Astrocyte of the cerebellum (primary cell): ENCODE measurements around the gene HSPB6.

ENCODE experiments used
- DNase-seq: peaks from one replicate; pipeline ENCODE4 v3.0.0-alpha.2; 2011; ENCODE audit warnings: low read depth
- H3K4me3 ChIP-seq: 2 replicates; pipeline ENCODE4 v1.5.1; 2011; ENCODE audit warnings: mild to moderate bottlenecking, low read depth, low read length, moderate library complexity
- in situ Hi-C: cut with HindIII; loops from 2 replicates; pipeline ENCODE4 v1.10.0; 2017; ENCODE audit warnings: low sequenced_read_pairs
- TF ChIP-seq, protein P1 (sequence below): IDR thresholded peaks from 2 replicates; pipeline ENCODE4 v1.5.1; 2012; ENCODE audit warnings: low read length, low read depth, moderate library complexity, mild to moderate bottlenecking; ENCODE audit errors: missing control alignments

HSPB6 gene

DNA sequence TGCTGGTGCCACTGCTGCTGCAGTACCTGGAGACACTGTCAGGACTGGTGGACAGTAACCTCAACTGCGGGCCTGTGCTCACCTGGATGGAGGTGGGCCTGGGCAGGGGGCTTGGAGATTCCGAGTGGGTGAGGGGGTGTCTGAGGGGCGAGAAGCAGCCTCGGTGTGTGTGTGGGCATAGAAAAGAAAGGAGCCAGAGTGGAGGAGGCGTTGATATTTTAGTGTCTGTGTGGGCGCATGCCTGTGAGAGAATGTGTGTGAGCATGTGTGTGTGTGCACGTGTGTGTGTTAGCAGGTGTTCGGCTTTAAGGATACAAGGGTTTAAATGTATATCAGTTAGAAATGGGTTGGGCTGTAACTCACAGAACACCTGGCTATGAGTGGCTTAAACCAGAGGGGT lies 22.2 kb upstream of the HSPB6 start:
- in situ Hi-C loops: no loop called here
- DNase-seq: no peak
- no peak overlapping the region for H3K4me3 ChIP-seq
- TF ChIP-seq, protein P1, sequence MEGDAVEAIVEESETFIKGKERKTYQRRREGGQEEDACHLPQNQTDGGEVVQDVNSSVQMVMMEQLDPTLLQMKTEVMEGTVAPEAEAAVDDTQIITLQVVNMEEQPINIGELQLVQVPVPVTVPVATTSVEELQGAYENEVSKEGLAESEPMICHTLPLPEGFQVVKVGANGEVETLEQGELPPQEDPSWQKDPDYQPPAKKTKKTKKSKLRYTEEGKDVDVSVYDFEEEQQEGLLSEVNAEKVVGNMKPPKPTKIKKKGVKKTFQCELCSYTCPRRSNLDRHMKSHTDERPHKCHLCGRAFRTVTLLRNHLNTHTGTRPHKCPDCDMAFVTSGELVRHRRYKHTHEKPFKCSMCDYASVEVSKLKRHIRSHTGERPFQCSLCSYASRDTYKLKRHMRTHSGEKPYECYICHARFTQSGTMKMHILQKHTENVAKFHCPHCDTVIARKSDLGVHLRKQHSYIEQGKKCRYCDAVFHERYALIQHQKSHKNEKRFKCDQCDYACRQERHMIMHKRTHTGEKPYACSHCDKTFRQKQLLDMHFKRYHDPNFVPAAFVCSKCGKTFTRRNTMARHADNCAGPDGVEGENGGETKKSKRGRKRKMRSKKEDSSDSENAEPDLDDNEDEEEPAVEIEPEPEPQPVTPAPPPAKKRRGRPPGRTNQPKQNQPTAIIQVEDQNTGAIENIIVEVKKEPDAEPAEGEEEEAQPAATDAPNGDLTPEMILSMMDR: no peak

DNA sequence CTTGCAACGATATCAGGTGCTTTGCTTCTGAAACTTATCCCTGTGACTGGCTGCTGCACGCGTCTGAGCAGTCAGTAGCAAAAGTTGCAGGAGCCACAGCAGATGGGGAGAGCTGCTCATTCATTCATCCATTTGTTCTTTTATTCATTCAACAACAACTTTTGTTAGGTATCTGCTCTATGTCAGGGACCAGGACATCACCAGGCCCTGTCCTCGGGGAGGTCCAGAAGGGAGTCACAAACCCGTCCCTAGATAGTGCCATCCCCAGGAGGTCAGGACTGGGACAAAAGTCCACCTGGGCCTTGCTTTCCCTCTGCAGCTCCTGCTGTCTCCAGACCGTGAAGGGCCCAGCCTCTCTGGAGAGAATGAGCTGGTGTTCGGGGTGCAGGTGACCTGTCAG lies 21.1 kb upstream of the HSPB6 start:
- in situ Hi-C loops: no loop called here
- H3K4me3 ChIP-seq: no peak overlapping the region
- TF ChIP-seq, protein P1: no peak

DNA sequence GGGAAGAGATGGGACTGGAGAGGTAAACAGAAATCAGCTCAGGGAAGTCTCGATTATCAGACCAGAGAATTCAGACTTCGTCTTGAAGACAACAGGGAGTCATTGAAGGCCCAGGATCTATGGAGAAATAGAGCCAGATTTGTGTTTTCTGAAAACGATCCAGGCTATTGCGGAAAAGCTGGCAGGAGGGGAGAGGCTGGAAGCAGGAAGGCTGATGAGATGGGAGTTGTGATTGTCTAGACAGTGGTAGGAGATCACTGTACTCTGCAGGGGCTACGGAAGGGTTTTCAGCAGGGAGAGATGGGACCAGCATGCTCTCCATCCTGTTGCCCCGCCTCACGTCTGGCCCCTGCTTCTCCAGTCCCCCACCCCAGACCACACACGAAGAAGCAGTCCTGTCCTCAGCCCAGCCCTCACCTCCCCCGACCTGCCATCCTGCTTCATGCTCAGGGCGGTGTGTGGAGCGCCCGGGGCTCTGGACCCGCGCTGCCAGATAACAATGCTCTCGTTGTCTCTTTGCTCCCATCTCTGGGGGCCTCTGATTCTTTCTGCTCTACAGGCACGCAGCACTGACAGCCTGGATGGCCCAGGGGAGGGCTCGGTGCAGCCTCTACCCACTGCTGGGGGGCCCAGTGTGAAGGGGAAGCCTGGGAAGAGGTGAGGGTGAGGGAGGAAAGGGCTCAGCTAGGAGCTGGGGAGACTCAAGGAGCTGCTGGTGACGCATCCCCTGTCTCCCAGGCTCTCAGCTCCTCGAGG lies 20.4 kb upstream of the HSPB6 start:
- DNase-seq: no peak
- in situ Hi-C loops: no loop called here
- TF ChIP-seq, protein P1: no peak
- no peak overlapping the region for H3K4me3 ChIP-seq

More for the DNA sequence above, 21.1 kb upstream of the HSPB6 start:
- DNase-seq: no peak

DNA sequence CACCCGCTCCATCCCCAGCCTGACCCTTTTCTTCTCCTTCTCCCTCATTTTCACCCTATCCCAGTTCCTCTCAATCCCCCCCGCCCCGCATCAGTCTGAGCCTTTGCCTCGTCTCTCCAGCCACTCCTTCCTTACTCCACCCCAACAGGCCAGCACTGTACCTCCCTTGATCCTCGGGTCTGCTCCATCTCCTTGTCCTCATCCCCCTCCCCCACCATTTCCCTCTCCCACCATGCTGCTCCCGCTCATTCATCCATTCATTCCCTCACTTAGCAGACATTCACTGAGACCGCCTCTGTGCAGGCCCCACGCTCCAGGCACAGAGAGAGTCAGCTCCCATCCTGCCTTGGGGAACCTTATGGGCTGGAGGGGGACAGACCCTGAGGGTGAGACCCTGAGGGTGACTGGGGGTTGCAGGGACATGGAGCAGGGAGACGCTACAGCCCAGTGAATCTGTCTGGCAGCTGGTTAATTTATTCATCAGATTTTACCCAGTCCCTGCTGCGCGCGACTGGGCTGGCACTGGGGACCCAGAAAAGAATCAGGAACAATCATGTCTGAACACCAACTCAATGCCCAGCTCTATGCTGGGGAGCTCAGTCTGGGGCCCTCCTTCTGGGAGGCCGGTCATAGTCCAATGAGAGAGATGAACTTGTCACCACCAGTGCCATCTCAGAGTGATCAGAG lies 19.4 kb upstream of the HSPB6 start:
- H3K4me3 ChIP-seq: peak overlapping the region; percentile 66
- TF ChIP-seq, protein P1: no peak
- DNase-seq: no peak
- in situ Hi-C loops: no loop called here

DNA sequence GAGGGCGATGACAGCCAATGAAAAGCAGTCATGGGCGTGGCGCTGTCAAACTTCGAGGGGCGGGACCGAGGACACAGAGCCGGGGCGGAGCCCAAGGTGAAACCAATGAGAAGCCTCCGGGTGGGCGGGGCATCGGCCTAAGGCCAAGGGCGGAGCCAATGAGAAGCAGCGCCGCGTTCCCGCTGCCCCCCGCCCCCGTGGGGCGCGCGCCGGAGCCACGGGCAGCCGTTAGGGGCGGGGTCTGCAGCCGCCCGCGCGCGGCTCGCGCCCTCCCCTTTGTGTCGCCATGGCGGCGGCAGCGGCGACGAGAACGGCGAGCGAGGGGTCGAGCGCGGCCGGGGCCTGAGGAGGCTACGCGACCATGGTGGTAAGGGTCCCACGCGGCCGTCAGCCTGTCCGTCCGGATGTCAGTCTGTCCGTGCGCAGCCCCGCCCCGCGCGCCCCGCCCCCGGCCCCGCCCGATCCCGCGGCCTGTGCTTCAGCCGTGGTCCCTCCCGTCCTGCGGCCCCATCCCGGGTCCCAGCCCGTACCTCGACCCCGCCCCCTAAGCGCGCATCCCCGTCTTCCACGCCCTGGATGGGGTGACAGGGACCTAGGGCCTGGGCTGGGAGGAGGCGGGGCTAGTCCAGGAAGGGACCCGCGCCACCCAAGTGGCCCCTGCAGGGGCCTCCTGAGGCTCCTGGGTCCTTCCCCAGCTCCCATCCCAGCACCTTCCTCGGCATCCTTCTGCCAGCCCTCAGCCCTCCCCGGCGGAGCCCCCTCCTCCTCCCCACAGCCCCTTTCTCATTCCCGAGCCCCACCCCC lies 18.7 kb upstream of the HSPB6 start, which contains the start of gene ARHGAP33:
Gene ARHGAP33, plus strand, starts transcription at position 267 of the 804 bp plus-strand sequence. Its CDS starts 95 bp downstream, at position 362.
- TF ChIP-seq, protein P1: no peak

DNA sequence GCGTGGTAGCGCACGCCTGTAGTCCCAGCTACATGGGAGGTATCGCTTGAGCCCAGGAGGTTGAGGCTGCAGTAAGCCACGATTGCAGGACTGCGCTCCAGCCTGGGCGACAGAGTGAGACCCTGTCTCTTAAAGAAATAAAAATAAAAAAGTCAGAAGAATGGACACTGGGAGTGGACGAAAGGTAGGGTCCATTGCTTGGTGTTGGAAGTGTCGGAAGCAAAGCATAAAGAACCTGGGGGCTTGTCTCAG lies 18.1 kb upstream of the HSPB6 start:
- in situ Hi-C loops: no loop called here
- H3K4me3 ChIP-seq: peak overlapping the region; percentile 25
- TF ChIP-seq, protein P1: no peak
- no peak for DNase-seq

More for the DNA sequence above, 18.7 kb upstream of the HSPB6 start, which contains the start of gene ARHGAP33:
- DNase-seq: peak; percentile 93
- H3K4me3 ChIP-seq: peak within 1 kb of the TSS; percentile 66
- in situ Hi-C loops: no loop called here
